Measurements from ENCODE around the gene ELF2. TPM values are rescaled to one million over a fixed set of nuclear protein-coding genes. Genes with fewer than 3 reads are reported as not detected.

The ELF2 gene
- polyA plus RNA-seq, 1 donor from 2014 or later = 105 TPM

GRCh38 chr4:139170932-139171331 is 6.1 kb downstream of the ELF2 start:
- peaks cover 6% of the 10 kb centered on the region for H3F3A ChIP-seq (ENCODE audit: insufficient read depth, low read length, poor library complexity, severe bottlenecking)
- no peak overlapping the region for H2AFZ ChIP-seq (ENCODE audit: low read depth, low read length)
- no peaks in the 10 kb centered on the region for H3K27me3 ChIP-seq (ENCODE audit: insufficient read depth, low read depth, low read length)
- H3K27ac ChIP-seq (ENCODE audit: low read length) = no peak overlapping the region
- H3K36me3 ChIP-seq (ENCODE audit: insufficient read depth, low read length) = no peaks in the 10 kb centered on the region
- no peak overlapping the region for H3K4me2 ChIP-seq (ENCODE audit: low read length)
- no peaks in the 10 kb centered on the region for H3K9me2 ChIP-seq (ENCODE audit: insufficient read depth, low read length)
- no peaks in the 10 kb centered on the region for H3K9me3 ChIP-seq (ENCODE audit: low read length)
- TF ChIP-seq TAF1 (IDR thresholded peaks at IDR 0.05; ENCODE audit: low read depth) (no peak), POLR2AphosphoS5 (IDR thresholded peaks at IDR 0.05) (no peak), CTCF (IDR thresholded peaks at IDR 0.05; ENCODE audit: poor library complexity, severe bottlenecking) (no peak), REST (IDR thresholded peaks at IDR 0.05; ENCODE audit: borderline replicate concordance) (no peak)
- H3K4me3 ChIP-seq (ENCODE audit: low read length) = no peak overlapping the region
- H3K79me2 ChIP-seq (replicated peaks; ENCODE audit: insufficient read depth, low read length) = peaks cover 78% of the 10 kb centered on the region
- no peak overlapping the region for H3K9ac ChIP-seq (ENCODE audit: low read length)
- peaks cover 8% of the 10 kb centered on the region for H4K20me1 ChIP-seq (ENCODE audit: insufficient read depth)

GRCh38 chr4:139167774-139168444 is 9.1 kb downstream of the ELF2 start:
- no peaks in the 10 kb centered on the region for H4K20me1 ChIP-seq (ENCODE audit: insufficient read depth)
- TF ChIP-seq REST (IDR thresholded peaks at IDR 0.05; ENCODE audit: borderline replicate concordance) (no peak), CTCF (IDR thresholded peaks at IDR 0.05; ENCODE audit: poor library complexity, severe bottlenecking) (peak; percentile 25)

More at GRCh38 chr4:139167774-139168444, 9.1 kb downstream of the ELF2 start:
- no peak overlapping the region for H3K9ac ChIP-seq (ENCODE audit: low read length)
- no peaks in the 10 kb centered on the region for H3K9me2 ChIP-seq (ENCODE audit: insufficient read depth, low read length)
- H3K9me3 ChIP-seq (ENCODE audit: low read length) = no peaks in the 10 kb centered on the region
- H3K79me2 ChIP-seq (replicated peaks; ENCODE audit: insufficient read depth, low read length) = peaks cover 68% of the 10 kb centered on the region
- no peaks in the 10 kb centered on the region for H3F3A ChIP-seq (ENCODE audit: insufficient read depth, low read length, poor library complexity, severe bottlenecking)
- H3K4me2 ChIP-seq (ENCODE audit: low read length) = no peak overlapping the region
- no peaks in the 10 kb centered on the region for H3K27me3 ChIP-seq (ENCODE audit: insufficient read depth, low read depth, low read length)
- H3K36me3 ChIP-seq (ENCODE audit: insufficient read depth, low read length) = no peaks in the 10 kb centered on the region
- no peak overlapping the region for H2AFZ ChIP-seq (ENCODE audit: low read depth, low read length)
- no peak overlapping the region for H3K4me3 ChIP-seq (ENCODE audit: low read length)
- no peak overlapping the region for H3K27ac ChIP-seq (ENCODE audit: low read length)

All from neural cell (in vitro differentiated cells).